ENCODE results near the gene NELFB. TPM values are rescaled to one million over a fixed set of nuclear protein-coding genes. Genes with fewer than 3 reads are reported as not detected.

Gene NELFB
- total RNA-seq, 2 experiments from 2014 or later, result 62.6 to 74.8 TPM

- Histone ChIP-seq H4K20me1 (ENCODE audit: insufficient read depth, low read length) (peaks cover 5% of the 10 kb centered on the region; the same call in 1 of the 2 replicates), H3K9me2 (ENCODE audit: insufficient read depth, low read length) (no peaks in the 10 kb centered on the region), H3K4me1 (ENCODE audit: insufficient read depth, low read length, poor library complexity, severe bottlenecking) (peaks cover 53% of the 10 kb centered on the region), H3K4me3 (ENCODE audit: low read depth, low read length, poor library complexity, severe bottlenecking) (peak overlapping the region; percentile 98), H3K79me2 (ENCODE audit: insufficient read depth, low read depth, low read length) (peaks cover 24% of the 10 kb centered on the region), H3K27ac (ENCODE audit: low read depth, low read length, poor library complexity, severe bottlenecking) (peak overlapping the region; percentile 62), H3K36me3 (ENCODE audit: insufficient read depth, low read length) (peaks cover 39% of the 10 kb centered on the region), H2AFZ (ENCODE audit: low read length) (peak overlapping the region; percentile 32; the same call in 1 of the 2 replicates), H3K4me2 (ENCODE audit: low read length) (peak overlapping the region; percentile 93), H3K9me3 (ENCODE audit: low read length) (no peaks in the 10 kb centered on the region)
- no TSS peak for BruUV-seq (replicated peaks)
- TF ChIP-seq CTCF (conservative IDR thresholded peaks at IDR 0.05; ENCODE audit: low read length) (no peak), EZH2phosphoT487 (IDR thresholded peaks at IDR 0.05; ENCODE audit: borderline replicate concordance, low read depth, low read length) (no peak)
- DNase-seq (ENCODE audit: low spot score), result peak; percentile 42
- ChIA-PET CTCF (ENCODE audit: unreplicated experiment) (no interaction called here), POLR2A (interaction anchor here (0.9 to 4.4 kb wide), 3 partner anchors 14 to 126 kb away, joined by 3 to 26 read pairs (median 3); partner anchors contain the start of gene TUBB4B)
- intact Hi-C loops (cut with micrococcal nuclease; ENCODE audit: unreplicated experiment), result loop anchor here (1.0 kb wide), 1 partner anchor 14 kb away; the partner anchor contains the start of gene TUBB4B
These were observed 454 bp downstream of the NELFB start for GRCh38 chr9:137255448-137256114.

GRCh38 chr9:137256362-137256761 is 1.2 kb downstream of the NELFB start:
- H3K4me2 ChIP-seq (ENCODE audit: low read length), result peak overlapping the region; percentile 93
- no peak for DNase-seq (ENCODE audit: low spot score)
- CTCF ChIA-PET (ENCODE audit: unreplicated experiment), result no interaction called here
- H3K79me2 ChIP-seq (ENCODE audit: insufficient read depth, low read depth, low read length), result peaks cover 24% of the 10 kb centered on the region
- H3K4me1 ChIP-seq (ENCODE audit: insufficient read depth, low read length, poor library complexity, severe bottlenecking), result peaks cover 53% of the 10 kb centered on the region
- H3K9me2 ChIP-seq (ENCODE audit: insufficient read depth, low read length), result no peaks in the 10 kb centered on the region
- TF ChIP-seq EZH2phosphoT487 (IDR thresholded peaks at IDR 0.05; ENCODE audit: borderline replicate concordance, low read depth, low read length), result no peak
- TF ChIP-seq CTCF (conservative IDR thresholded peaks at IDR 0.05; ENCODE audit: low read length), result no peak
- intact Hi-C loops (cut with micrococcal nuclease; ENCODE audit: unreplicated experiment), result no loop called here
- no peaks in the 10 kb centered on the region for H3K9me3 ChIP-seq (ENCODE audit: low read length)
- peaks cover 5% of the 10 kb centered on the region; the same call in 1 of the 2 replicates for H4K20me1 ChIP-seq (ENCODE audit: insufficient read depth, low read length)
- H3K36me3 ChIP-seq (ENCODE audit: insufficient read depth, low read length), result peaks cover 41% of the 10 kb centered on the region
- H3K27ac ChIP-seq (ENCODE audit: low read depth, low read length, poor library complexity, severe bottlenecking), result no peak overlapping the region
- peak overlapping the region; percentile 98 for H3K4me3 ChIP-seq (ENCODE audit: low read depth, low read length, poor library complexity, severe bottlenecking)
- POLR2A ChIA-PET, result interaction anchor here (0.9 to 4.4 kb wide), 3 partner anchors 13 to 127 kb away, joined by 3 to 26 read pairs (median 3); partner anchors contain the start of gene TUBB4B
- no peak overlapping the region for H2AFZ ChIP-seq (ENCODE audit: low read length)
- BruUV-seq (replicated peaks), result no TSS peak

- Histone ChIP-seq H3K9me3 (ENCODE audit: low read length) (no peaks in the 10 kb centered on the region), H3K4me3 (ENCODE audit: low read depth, low read length, poor library complexity, severe bottlenecking) (peak overlapping the region; percentile 98), H3K36me3 (ENCODE audit: insufficient read depth, low read length) (peaks cover 41% of the 10 kb centered on the region), H4K20me1 (ENCODE audit: insufficient read depth, low read length) (peaks cover 5% of the 10 kb centered on the region; the same call in 1 of the 2 replicates), H3K79me2 (ENCODE audit: insufficient read depth, low read depth, low read length) (peaks cover 24% of the 10 kb centered on the region), H3K27ac (ENCODE audit: low read depth, low read length, poor library complexity, severe bottlenecking) (no peak overlapping the region), H3K9me2 (ENCODE audit: insufficient read depth, low read length) (no peaks in the 10 kb centered on the region), H3K4me1 (ENCODE audit: insufficient read depth, low read length, poor library complexity, severe bottlenecking) (peaks cover 53% of the 10 kb centered on the region), H2AFZ (ENCODE audit: low read length) (no peak overlapping the region), H3K4me2 (ENCODE audit: low read length) (peak overlapping the region; percentile 93)
- no peak for DNase-seq (ENCODE audit: low spot score)
- no peak for TF ChIP-seq CTCF (conservative IDR thresholded peaks at IDR 0.05; ENCODE audit: low read length)
- TF ChIP-seq EZH2phosphoT487 (IDR thresholded peaks at IDR 0.05; ENCODE audit: borderline replicate concordance, low read depth, low read length), result no peak
- CTCF ChIA-PET (ENCODE audit: unreplicated experiment), result no interaction called here
- POLR2A ChIA-PET, result interaction anchor here (4.4 kb wide), 1 partner anchor 17 kb away, joined by 26 read pairs; the partner anchor contains the start of gene TUBB4B
- intact Hi-C loops (cut with micrococcal nuclease; ENCODE audit: unreplicated experiment), result no loop called here
- no TSS peak for BruUV-seq (replicated peaks)
These were observed 1.7 kb downstream of the NELFB start for GRCh38 chr9:137256856-137257255.
